H9 (cell line): ENCODE results near the gene SERPINA9. TPM values are rescaled to one million over a fixed set of nuclear protein-coding genes. Genes with fewer than 3 reads are reported as not detected.

Experiments
- DNase-seq: peaks from one replicate; pipeline ENCODE4 v3.0.0-alpha.2; 2017
- H2AFZ ChIP-seq: one replicate; pipeline ENCODE4 v1.6.1; 2013; ENCODE audit warnings: mild to moderate bottlenecking, low read length, control low read depth, moderate library complexity
- H2AK5ac ChIP-seq: 2 replicates; pipeline ENCODE4 v1.6.1; 2013; ENCODE audit warnings: low read length, control low read depth, mixed read lengths; ENCODE audit not compliant: insufficient read length
- H2BK120ac ChIP-seq: one replicate; pipeline ENCODE4 v1.6.1; 2013; ENCODE audit warnings: low read depth, mild to moderate bottlenecking, low read length, control low read depth, inconsistent platforms; ENCODE audit not compliant: poor library complexity, severe bottlenecking
- H2BK12ac ChIP-seq: 2 replicates; pipeline ENCODE4 v1.6.1; 2013; ENCODE audit warnings: low read length, control low read depth, mixed read lengths, low read depth; ENCODE audit not compliant: insufficient read length
- H2BK15ac ChIP-seq: 2 replicates; pipeline ENCODE4 v1.6.1; 2013; ENCODE audit warnings: low read depth, low read length, control low read depth
- H2BK20ac ChIP-seq: one replicate; pipeline ENCODE4 v1.6.1; 2013; ENCODE audit warnings: low read depth, mild to moderate bottlenecking, low read length, control low read depth, inconsistent platforms; ENCODE audit not compliant: poor library complexity, severe bottlenecking
- H2BK5ac ChIP-seq: 2 replicates; pipeline ENCODE4 v1.6.1; 2013; ENCODE audit warnings: low read length, control low read depth, mixed read lengths; ENCODE audit not compliant: insufficient read length
- H3K14ac ChIP-seq: 2 replicates; pipeline ENCODE4 v1.6.1; 2013; ENCODE audit warnings: low read length, control low read depth; ENCODE audit not compliant: insufficient read depth
- H3K18ac ChIP-seq: 2 replicates; pipeline ENCODE4 v1.6.1; 2013; ENCODE audit warnings: low read depth, mild to moderate bottlenecking, mixed read lengths, low read length, control low read depth; ENCODE audit not compliant: insufficient read length
- H3K23ac ChIP-seq: 2 replicates; pipeline ENCODE4 v1.6.1; 2013; ENCODE audit warnings: low read length, control low read depth, mixed read lengths, low read depth; ENCODE audit not compliant: insufficient read length
- H3K23me2 ChIP-seq: 2 replicates; pipeline ENCODE4 v1.6.1; 2013; ENCODE audit warnings: low read depth, mild to moderate bottlenecking, mixed read lengths, low read length, control low read depth; ENCODE audit not compliant: insufficient read length, poor library complexity, severe bottlenecking
- H3K27ac ChIP-seq: 2 replicates; pipeline ENCODE4 v1.5.1; 2013; ENCODE audit warnings: low read length, control low read depth, mixed read lengths, low read depth; ENCODE audit not compliant: insufficient read length
- H3K27me3 ChIP-seq: 2 replicates; pipeline ENCODE4 v1.6.1; 2013; ENCODE audit warnings: low read length, control low read depth, inconsistent platforms; ENCODE audit not compliant: insufficient read depth
- H3K4ac ChIP-seq: 2 replicates; pipeline ENCODE4 v1.6.1; 2013; ENCODE audit warnings: low read depth, mild to moderate bottlenecking, control low read depth, inconsistent platforms, low read length, moderate library complexity
- H3K4me1 ChIP-seq: 2 replicates; pipeline ENCODE4 v1.6.1; 2013; ENCODE audit warnings: low read length, control low read depth, inconsistent platforms; ENCODE audit not compliant: insufficient read depth
- H3K4me2 ChIP-seq: 2 replicates; pipeline ENCODE4 v1.6.1; 2013; ENCODE audit warnings: low read length, control low read depth, mixed read lengths; ENCODE audit not compliant: insufficient read length, insufficient read depth
- H3K56ac ChIP-seq: 2 replicates; pipeline ENCODE4 v1.6.1; 2013; ENCODE audit warnings: low read depth, mild to moderate bottlenecking, mixed read lengths, low read length, control low read depth; ENCODE audit not compliant: insufficient read length
- H3K79me1 ChIP-seq: 2 replicates; pipeline ENCODE4 v1.6.1; 2013; ENCODE audit warnings: low read depth, mild to moderate bottlenecking, moderate library complexity, low read length, control low read depth, inconsistent platforms; ENCODE audit not compliant: insufficient read depth, poor library complexity, severe bottlenecking
- H3K79me2 ChIP-seq: 2 replicates; pipeline ENCODE4 v1.6.1; 2013; ENCODE audit warnings: low read length, control low read depth, inconsistent platforms; ENCODE audit not compliant: insufficient read depth
- H3K9ac ChIP-seq: 2 replicates; pipeline ENCODE4 v1.6.1; 2013; ENCODE audit warnings: low read length, control low read depth, mixed read lengths; ENCODE audit not compliant: insufficient read length; ENCODE audit errors: extremely low read depth
- H3K9me3 ChIP-seq: one replicate; pipeline ENCODE4 v1.6.1; 2013; ENCODE audit warnings: low read depth, low read length, inconsistent platforms; ENCODE audit not compliant: control insufficient read depth
- H3T11ph ChIP-seq: one replicate; pipeline ENCODE4 v1.6.1; 2013; ENCODE audit warnings: mild to moderate bottlenecking, low read length, control low read depth, inconsistent platforms
- H4K20me1 ChIP-seq: one replicate; pipeline ENCODE4 v1.6.1; 2013; ENCODE audit not compliant: control insufficient read depth, insufficient read length, insufficient read depth
- H4K5ac ChIP-seq: 2 replicates; pipeline ENCODE4 v1.6.1; 2013; ENCODE audit warnings: low read depth, mild to moderate bottlenecking, mixed read lengths, low read length, control low read depth; ENCODE audit not compliant: insufficient read length
- H4K8ac ChIP-seq: replicated peaks from 2 replicates; pipeline ENCODE4 v1.6.1; 2013; ENCODE audit warnings: low read length, control low read depth, mixed read lengths, low read depth; ENCODE audit not compliant: insufficient read length
- H4K91ac ChIP-seq: 2 replicates; pipeline ENCODE4 v1.6.1; 2013; ENCODE audit warnings: low read depth, mild to moderate bottlenecking, moderate library complexity, mixed read lengths, low read length, control low read depth; ENCODE audit not compliant: insufficient read length
- H3K27ac Mint-ChIP-seq, 3 experiments: 2 replicates in 2 of 3; 3 replicates in 1 of 3; pipeline ENCODE4 v1.8.0; 2020 to 2021; ENCODE audit warnings: mixed read lengths in 3 of 3, mild to moderate bottlenecking in 1 of 3, moderate library complexity in 1 of 3
- H3K27me3 Mint-ChIP-seq: 2 replicates; pipeline ENCODE4 v1.8.0; 2021; ENCODE audit warnings: low read depth, mild to moderate bottlenecking, moderate library complexity, mixed read lengths
- H3K36me3 Mint-ChIP-seq, 3 experiments: 2 replicates in 2 of 3; 3 replicates in 1 of 3; pipeline ENCODE4 v1.8.0; 2020 to 2021; ENCODE audit warnings: low read depth in 3 of 3, mixed read lengths in 3 of 3; ENCODE audit not compliant: insufficient read depth in 1 of 3
- H3K4me1 Mint-ChIP-seq, 2 experiments: 2 replicates each; pipeline ENCODE4 v1.8.0; 2020; ENCODE audit warnings: mixed read lengths in 2 of 2
- H3K4me3 Mint-ChIP-seq, 2 experiments: 2 replicates in 1 of 2; 3 replicates in 1 of 2; pipeline ENCODE4 v1.8.0; 2020 to 2021; ENCODE audit warnings: mild to moderate bottlenecking in 2 of 2, mixed read lengths in 2 of 2, moderate library complexity in 1 of 2
- H3K9me3 Mint-ChIP-seq, 2 experiments: 2 replicates in 1 of 2; 3 replicates in 1 of 2; pipeline ENCODE4 v1.8.0; 2020; ENCODE audit warnings: mild to moderate bottlenecking in 2 of 2, mixed read lengths in 2 of 2, moderate library complexity in 1 of 2
- CTCF ChIP-seq: fragments of 200-600 bp; sonication (generic); conservative IDR thresholded peaks from 3 replicates; pipeline ENCODE4 v1.8.0; 2021; ENCODE audit warnings: antibody characterized with exemption, mild to moderate bottlenecking
- WGBS: extraction: QIAGEN DNeasy Blood & Tissue Kit; methylation state at CpG from one replicate; pipeline ENCODE4 v1.1.7; 2013; ENCODE audit warnings: missing lambda C conversion rate, low lambda C conversion rate, mixed read lengths; ENCODE audit not compliant: insufficient read length; ENCODE audit errors: extremely low coverage; 5-methylcytosine and 5-hydroxymethylcytosine counted together
- total RNA-seq: library from RNA; stranded (reverse); gene quantifications from 2 replicates; pipeline ENCODE4 v1.2.1, GENCODE V29; 2021

SERPINA9 gene
- total RNA-seq, 1 experiment from 2014 or later = not detected

GRCh38 chr14:94439453-94440057 is 36.4 kb downstream of the SERPINA9 start:
- no peak overlapping the region for H3K56ac ChIP-seq
- no peak overlapping the region for H3K23ac ChIP-seq
- no peak overlapping the region for H2AK5ac ChIP-seq
- H3K4ac ChIP-seq = no peak overlapping the region
- H2BK120ac ChIP-seq = no peak overlapping the region
- H2BK15ac ChIP-seq = no peak overlapping the region
- H4K5ac ChIP-seq = no peak overlapping the region
- H2BK5ac ChIP-seq = no peak overlapping the region
- Mint-ChIP-seq H3K4me1 (no peaks in the 10 kb centered on the region), H3K4me3 (no peak overlapping the region), H3K9me3 (peaks cover 8 to 14% of the 10 kb centered on the region in 2 experiments), H3K27me3 (peaks cover 1% of the 10 kb centered on the region), H3K36me3 (peaks cover 0 to 4% (median 2%) of the 10 kb centered on the region in 3 experiments; a peak in 1 of 7 replicates), H3K27ac (no peak overlapping the region)
- H3K79me2 ChIP-seq = no peaks in the 10 kb centered on the region
- no peak overlapping the region for H3K9ac ChIP-seq
- H2BK12ac ChIP-seq = no peak overlapping the region
- no peaks in the 10 kb centered on the region for H4K20me1 ChIP-seq
- H3K23me2 ChIP-seq = no peaks in the 10 kb centered on the region
- H2BK20ac ChIP-seq = no peak overlapping the region
- no peak for DNase-seq
- no peak overlapping the region for H3T11ph ChIP-seq
- no peak overlapping the region for H3K14ac ChIP-seq
- no peak overlapping the region for H3K4me2 ChIP-seq
- H4K8ac ChIP-seq = no peak overlapping the region
- H3K4me1 ChIP-seq = no peaks in the 10 kb centered on the region
- no peaks in the 10 kb centered on the region; the same call in 1 of the 2 replicates for H3K27me3 ChIP-seq
- H3K9me3 ChIP-seq = peaks cover 3% of the 10 kb centered on the region
- H4K91ac ChIP-seq = no peak overlapping the region
- no CpG with 5 or more reads among the region's 5 CpGs for WGBS
- TF ChIP-seq CTCF = peak; percentile 51
- H3K79me1 ChIP-seq = no peaks in the 10 kb centered on the region
- H2AFZ ChIP-seq = no peak overlapping the region
- H3K18ac ChIP-seq = no peak overlapping the region
- no peak overlapping the region for H3K27ac ChIP-seq
